HFF-Myc (cell line): ENCODE measurements around the gene CRB1.

Experiments
- DNase-seq: peaks from one replicate; pipeline ENCODE4 v3.0.0-alpha.2; 2011; ENCODE audit warnings: low read depth; ENCODE audit errors: extremely low read depth
- H3K4me3 ChIP-seq: replicated peaks from 2 replicates; pipeline ENCODE4 v1.5.1; 2011; ENCODE audit warnings: low read depth, mild to moderate bottlenecking, control low read depth, low read length
- TF ChIP-seq, protein P1 (sequence below): IDR thresholded peaks from 2 replicates; pipeline ENCODE4 v1.5.1; 2012; ENCODE audit warnings: mild to moderate bottlenecking, low read depth, low read length, control low read depth; ENCODE audit errors: missing control alignments

CRB1 gene

DNA sequence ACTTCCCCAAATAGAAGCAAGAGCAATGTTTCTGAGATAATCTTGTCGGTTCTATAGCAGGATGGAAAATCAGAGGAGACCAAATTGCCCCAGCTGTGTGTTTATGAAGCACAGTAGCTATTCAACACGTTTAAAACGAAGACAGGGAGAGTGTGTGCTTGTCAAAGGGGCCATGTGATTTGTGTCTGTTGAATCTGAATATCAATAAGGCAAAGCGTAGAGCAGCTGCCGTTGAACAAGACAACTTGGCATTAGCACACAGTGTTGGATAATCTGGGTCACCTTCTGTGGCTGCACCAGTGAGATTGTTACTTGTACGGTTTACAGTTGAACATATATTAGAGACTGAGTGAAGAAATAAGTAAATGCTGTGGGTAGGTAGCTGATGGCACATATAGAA lies 1.0 kb downstream of the CRB1 start:
- TF ChIP-seq, protein P1, sequence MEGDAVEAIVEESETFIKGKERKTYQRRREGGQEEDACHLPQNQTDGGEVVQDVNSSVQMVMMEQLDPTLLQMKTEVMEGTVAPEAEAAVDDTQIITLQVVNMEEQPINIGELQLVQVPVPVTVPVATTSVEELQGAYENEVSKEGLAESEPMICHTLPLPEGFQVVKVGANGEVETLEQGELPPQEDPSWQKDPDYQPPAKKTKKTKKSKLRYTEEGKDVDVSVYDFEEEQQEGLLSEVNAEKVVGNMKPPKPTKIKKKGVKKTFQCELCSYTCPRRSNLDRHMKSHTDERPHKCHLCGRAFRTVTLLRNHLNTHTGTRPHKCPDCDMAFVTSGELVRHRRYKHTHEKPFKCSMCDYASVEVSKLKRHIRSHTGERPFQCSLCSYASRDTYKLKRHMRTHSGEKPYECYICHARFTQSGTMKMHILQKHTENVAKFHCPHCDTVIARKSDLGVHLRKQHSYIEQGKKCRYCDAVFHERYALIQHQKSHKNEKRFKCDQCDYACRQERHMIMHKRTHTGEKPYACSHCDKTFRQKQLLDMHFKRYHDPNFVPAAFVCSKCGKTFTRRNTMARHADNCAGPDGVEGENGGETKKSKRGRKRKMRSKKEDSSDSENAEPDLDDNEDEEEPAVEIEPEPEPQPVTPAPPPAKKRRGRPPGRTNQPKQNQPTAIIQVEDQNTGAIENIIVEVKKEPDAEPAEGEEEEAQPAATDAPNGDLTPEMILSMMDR, result no peak
- no peak for DNase-seq
- no peak overlapping the region for H3K4me3 ChIP-seq

DNA sequence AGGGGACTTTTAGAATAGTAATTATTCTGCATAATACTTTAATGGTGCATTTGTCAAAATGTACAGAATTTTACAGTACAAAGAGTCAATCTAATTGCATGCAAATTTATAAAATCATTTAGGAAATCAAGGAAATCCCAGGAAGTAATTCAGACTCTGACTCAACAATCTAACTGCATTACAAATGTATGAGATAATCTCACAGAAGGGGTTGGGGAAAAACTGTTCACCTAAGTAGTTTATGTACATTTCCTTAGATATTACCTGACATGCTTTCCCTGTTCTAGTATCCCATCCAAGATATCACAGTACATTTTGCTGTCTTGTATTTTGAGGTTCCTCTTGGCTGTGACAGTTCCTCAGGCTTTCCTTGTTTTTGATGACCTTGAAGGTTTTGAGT lies 4.7 kb downstream of the CRB1 start:
- TF ChIP-seq, protein P1, result no peak
- DNase-seq, result no peak
- H3K4me3 ChIP-seq, result no peak overlapping the region

DNA sequence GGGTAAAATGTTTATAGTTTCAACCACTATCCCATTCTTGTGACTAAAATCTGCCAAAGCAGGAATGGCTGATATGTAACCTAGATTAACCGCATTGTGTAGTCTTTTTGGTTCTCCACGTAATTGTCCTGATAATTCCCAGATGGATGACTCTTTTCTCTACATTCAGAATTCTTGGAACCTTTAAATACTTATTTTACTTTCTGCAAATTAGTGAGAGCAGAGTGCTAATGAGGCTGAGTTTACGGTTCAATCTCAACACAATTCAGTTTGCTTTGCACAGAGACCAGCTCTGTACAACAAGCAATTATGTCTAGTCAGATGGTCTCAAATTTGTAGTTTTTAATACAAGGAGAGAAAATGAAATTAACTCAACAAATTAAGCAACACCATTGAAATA lies 9.1 kb downstream of the CRB1 start:
- TF ChIP-seq, protein P1, result no peak
- no peak for DNase-seq
- no peak overlapping the region for H3K4me3 ChIP-seq

DNA sequence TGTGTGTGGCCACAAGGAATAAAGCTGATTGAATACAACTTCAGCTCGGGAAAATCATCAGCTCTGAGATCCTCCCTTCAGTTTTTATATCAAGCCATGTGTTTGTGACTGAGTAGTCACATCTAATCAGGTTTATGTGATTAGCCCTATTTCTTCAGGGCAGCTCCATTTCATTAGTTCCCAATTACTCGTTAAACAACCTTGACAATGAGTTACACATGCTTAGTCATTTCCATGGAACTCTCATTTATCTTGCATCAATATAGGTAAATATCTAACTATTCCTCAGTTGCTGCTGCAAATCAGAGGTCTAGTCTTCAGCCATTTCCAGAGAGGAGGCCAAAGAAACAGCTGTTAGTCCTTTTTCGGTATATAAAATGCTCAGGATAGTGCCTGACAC lies 16.3 kb downstream of the CRB1 start:
- TF ChIP-seq, protein P1, result no peak
- DNase-seq, result no peak
- H3K4me3 ChIP-seq, result no peak overlapping the region

DNA sequence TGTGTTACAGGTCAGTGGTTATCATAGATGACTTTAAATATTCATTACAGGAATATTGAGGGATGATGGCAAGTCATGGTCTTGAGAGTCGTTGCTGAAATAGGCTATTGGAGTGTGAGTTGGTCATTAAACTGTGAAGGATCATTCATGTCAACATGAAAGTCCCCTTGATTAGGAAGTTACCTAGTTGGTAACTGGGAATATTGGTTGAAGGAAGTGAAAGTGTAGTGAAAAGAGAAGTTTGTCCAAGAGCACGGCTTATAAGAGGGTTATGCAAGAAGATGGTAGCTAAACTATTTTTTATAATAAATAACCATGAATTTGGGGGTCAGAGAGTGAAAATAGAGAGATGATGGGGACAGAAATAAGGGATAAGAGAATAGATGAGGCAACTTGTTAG lies 16.9 kb downstream of the CRB1 start:
- no peak for DNase-seq
- H3K4me3 ChIP-seq, result no peak overlapping the region
- TF ChIP-seq, protein P1, result no peak

DNA sequence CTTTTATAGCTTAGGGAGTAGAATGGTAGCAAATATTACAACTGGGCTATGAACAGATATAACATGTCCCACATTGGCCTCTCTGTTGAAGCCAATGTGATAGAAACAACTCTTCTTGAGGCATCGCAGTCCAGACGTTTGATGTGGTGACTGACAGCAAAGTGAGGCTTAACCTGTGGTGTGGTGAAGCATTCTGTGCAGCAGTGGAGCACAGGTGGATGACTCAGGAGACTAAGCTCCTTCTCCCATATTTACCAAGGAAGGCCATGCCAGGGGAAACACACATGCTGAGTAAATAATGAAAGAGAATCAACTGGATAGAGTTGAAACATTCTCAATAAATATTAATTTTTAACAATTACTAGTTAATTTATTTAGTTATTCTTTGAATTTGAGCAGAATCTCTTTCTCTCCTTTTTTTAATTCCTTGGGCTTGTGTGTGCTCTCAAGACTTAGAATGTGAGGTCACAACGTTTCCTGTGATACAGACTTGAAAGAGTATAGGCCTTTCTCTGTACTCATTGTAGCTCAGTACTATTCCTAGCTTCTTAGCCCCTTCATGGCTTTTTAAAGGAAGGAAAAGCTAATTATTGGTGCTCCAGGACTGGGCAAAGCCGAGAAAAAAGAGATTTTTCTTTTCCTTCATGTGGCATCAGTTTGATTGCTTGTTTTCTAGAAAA lies 17.6 kb downstream of the CRB1 start:
- TF ChIP-seq, protein P1, result no peak
- no peak for DNase-seq
- H3K4me3 ChIP-seq, result no peak overlapping the region

DNA sequence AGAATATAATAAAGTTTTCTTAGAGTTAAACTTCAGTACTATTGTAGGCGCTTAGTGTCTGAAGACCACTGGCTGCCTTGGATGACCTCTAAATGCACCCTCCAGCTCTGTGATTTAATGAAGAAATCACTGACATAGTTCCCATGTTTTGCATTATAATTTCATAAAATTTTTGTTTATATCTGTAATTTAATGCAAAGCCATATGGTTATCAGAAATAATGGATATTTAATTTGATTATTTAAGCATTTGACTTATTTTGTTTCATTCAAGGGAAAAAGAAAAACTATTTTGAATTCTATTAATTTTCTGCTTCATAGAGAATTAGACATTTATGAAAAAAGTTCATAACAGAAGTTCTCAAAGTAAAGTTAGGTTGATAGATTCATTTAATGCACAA lies 18.6 kb downstream of the CRB1 start:
- TF ChIP-seq, protein P1, result no peak
- H3K4me3 ChIP-seq, result no peak overlapping the region
- DNase-seq, result no peak
